ENCODE results near the gene FXYD7. TPM values are rescaled to one million over a fixed set of nuclear protein-coding genes. Genes with fewer than 3 reads are reported as not detected.
"Not testable (repeated sequence)": the region's sequence is repeated elsewhere in the genome, so short reads cannot be mapped to it uniquely, and the experiment has no call there.

Gene FXYD7
- total RNA-seq, 2 experiments from 2014 or later: 15.3 to 15.6 TPM

DNA sequence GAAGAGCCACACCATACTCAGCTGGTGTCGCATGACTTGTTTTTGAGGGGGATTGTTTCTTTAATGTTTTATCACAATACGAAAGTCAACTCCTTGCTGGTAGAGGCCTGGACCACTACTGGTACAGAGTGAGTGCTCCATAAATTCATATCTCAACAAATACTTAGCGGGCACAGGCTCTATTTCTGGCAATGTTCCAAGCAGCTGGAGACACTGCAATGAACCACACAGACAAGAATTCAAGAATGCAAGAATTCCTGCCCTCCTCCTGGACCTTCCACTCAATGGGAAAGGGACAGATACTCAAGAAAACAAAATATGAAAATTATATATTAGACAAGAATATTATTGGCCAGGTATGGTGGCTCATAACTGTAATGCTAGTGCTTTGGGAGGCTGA is 6.4 kb downstream of the FXYD7 start:
- H3K27me3 Mint-ChIP-seq: no peaks in the 10 kb centered on the region
- no peak for DNase-seq
- Histone ChIP-seq H3K4me3 (ENCODE audit: low read length) (no peak overlapping the region), H3K27me3 (ENCODE audit: control insufficient read depth in 1 of 2, insufficient read depth in 2 of 2, low read length in 2 of 2) (no peaks in the 10 kb centered on the region), H3K9me3 (ENCODE audit: control insufficient read depth in 1 of 2, insufficient read depth in 1 of 2, low read length in 2 of 2) (no peaks in the 10 kb centered on the region), H3K4me1 (ENCODE audit: insufficient read depth, low read length) (peaks cover 22% of the 10 kb centered on the region), H3K36me3 (ENCODE audit: insufficient read depth, low read length) (no peaks in the 10 kb centered on the region), H3K27ac (ENCODE audit: low read depth in 1 of 2, low read length in 2 of 2) (no peak overlapping the region)
- no peak overlapping the region for H3K27ac Mint-ChIP-seq
- TF ChIP-seq, protein P1, sequence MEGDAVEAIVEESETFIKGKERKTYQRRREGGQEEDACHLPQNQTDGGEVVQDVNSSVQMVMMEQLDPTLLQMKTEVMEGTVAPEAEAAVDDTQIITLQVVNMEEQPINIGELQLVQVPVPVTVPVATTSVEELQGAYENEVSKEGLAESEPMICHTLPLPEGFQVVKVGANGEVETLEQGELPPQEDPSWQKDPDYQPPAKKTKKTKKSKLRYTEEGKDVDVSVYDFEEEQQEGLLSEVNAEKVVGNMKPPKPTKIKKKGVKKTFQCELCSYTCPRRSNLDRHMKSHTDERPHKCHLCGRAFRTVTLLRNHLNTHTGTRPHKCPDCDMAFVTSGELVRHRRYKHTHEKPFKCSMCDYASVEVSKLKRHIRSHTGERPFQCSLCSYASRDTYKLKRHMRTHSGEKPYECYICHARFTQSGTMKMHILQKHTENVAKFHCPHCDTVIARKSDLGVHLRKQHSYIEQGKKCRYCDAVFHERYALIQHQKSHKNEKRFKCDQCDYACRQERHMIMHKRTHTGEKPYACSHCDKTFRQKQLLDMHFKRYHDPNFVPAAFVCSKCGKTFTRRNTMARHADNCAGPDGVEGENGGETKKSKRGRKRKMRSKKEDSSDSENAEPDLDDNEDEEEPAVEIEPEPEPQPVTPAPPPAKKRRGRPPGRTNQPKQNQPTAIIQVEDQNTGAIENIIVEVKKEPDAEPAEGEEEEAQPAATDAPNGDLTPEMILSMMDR (IDR thresholded peaks at IDR 0.05): no peak
- H3K9me3 Mint-ChIP-seq: no peaks in the 10 kb centered on the region
- ChIA-PET POLR2A (no interaction called here), CTCF (no interaction called here)
- peaks cover 6% of the 10 kb centered on the region for H3K36me3 Mint-ChIP-seq (ENCODE audit: low read depth)
- no peak overlapping the region for H3K4me3 Mint-ChIP-seq
- H3K4me1 Mint-ChIP-seq (ENCODE audit: low read depth): peaks cover 33% of the 10 kb centered on the region
- no peak for ATAC-seq (ENCODE audit: poor library complexity)
- intact Hi-C loops (cut with DNase I, micrococcal nuclease): loop anchor here (1.0 to 10.0 kb wide), 3 partner anchors 67 to 315 kb away; no protein-coding TSS in a partner anchor

DNA sequence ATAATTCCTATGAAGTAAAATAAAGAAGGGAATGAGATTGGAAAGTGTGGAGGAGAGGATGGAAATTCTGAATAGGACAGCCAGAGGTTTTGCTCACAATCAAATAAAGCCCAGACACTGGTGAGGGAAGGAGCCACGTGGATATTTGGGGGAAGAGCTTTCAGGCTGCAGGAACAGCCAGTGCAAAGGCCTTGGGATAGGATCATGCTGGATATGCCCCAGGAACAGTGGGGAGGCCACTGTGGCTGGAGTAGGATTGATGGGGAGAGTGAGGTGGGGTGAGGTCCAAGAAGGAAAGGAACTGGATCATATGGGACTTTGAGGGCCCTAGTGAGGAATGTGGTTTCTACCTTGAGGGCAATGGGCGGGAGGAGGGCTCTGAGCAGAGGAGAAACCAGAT is 7.4 kb downstream of the FXYD7 start:
- H3K4me3 Mint-ChIP-seq: peak overlapping the region; percentile 68
- Histone ChIP-seq H3K9me3 (ENCODE audit: control insufficient read depth in 1 of 2, insufficient read depth in 1 of 2, low read length in 2 of 2) (no peaks in the 10 kb centered on the region), H3K27me3 (ENCODE audit: control insufficient read depth in 1 of 2, insufficient read depth in 2 of 2, low read length in 2 of 2) (no peaks in the 10 kb centered on the region), H3K36me3 (ENCODE audit: insufficient read depth, low read length) (no peaks in the 10 kb centered on the region), H3K27ac (ENCODE audit: low read depth in 1 of 2, low read length in 2 of 2) (no peak overlapping the region), H3K4me1 (ENCODE audit: insufficient read depth, low read length) (peaks cover 15% of the 10 kb centered on the region), H3K4me3 (ENCODE audit: low read length) (no peak overlapping the region)
- ATAC-seq (ENCODE audit: poor library complexity): no peak
- CTCF ChIA-PET: no interaction called here
- H3K27ac Mint-ChIP-seq: peak overlapping the region; percentile 43
- POLR2A ChIA-PET: no interaction called here
- intact Hi-C loops (cut with DNase I, micrococcal nuclease): loop anchor here in 1 of 2 experiments (5.0 kb wide), 1 partner anchor 57 kb away; no protein-coding TSS in a partner anchor
- no peak for DNase-seq
- peaks cover 16% of the 10 kb centered on the region for H3K36me3 Mint-ChIP-seq (ENCODE audit: low read depth)
- TF ChIP-seq, protein P1 (IDR thresholded peaks at IDR 0.05): no peak
- peaks cover 33% of the 10 kb centered on the region for H3K4me1 Mint-ChIP-seq (ENCODE audit: low read depth)
- no peaks in the 10 kb centered on the region for H3K9me3 Mint-ChIP-seq
- no peaks in the 10 kb centered on the region for H3K27me3 Mint-ChIP-seq

DNA sequence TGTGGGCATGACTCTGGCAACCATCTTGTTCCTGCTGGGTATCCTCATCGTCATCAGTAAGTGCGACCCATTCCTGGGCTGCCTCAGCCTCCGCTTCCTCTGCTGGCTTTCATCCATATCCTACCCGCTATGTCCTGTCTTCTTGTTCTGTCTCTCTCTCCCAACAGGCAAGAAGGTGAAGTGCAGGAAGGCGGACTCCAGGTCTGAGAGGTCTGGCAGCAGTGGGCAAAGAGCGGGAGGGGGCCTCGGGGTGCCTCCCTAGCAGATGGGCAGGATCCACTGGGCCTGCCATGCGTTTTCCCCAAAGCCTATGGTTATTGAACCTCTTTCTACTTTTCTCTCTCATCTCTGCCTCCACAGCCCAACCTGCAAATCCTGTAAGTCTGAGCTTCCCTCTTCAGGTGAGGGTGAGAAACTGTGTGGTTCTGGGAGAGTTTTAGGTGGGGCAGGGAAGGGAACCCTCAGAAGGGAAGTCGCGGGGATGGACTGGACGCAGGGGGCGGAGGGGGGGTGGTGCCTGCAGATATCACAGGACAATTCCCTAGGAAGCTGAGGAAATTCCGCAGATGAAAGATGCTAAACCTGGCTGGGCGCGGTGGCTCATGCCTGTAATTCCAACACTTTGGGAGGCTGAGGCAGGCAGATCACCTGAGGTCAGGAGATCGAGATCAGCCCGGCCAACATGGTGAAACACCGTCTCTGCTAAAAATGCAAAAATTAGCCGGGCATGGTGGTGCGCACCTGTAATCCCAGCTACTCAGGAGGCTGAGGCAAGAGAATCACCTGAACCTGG is 8.4 kb downstream of the FXYD7 start:
- H3K4me1 ChIP-seq (ENCODE audit: insufficient read depth, low read length): peaks cover 25% of the 10 kb centered on the region
- ATAC-seq (ENCODE audit: poor library complexity) (no peak), DNase-seq (no peak)
- H3K36me3 ChIP-seq (ENCODE audit: insufficient read depth, low read length): peaks cover 4% of the 10 kb centered on the region
- Mint-ChIP-seq H3K27me3 (no peaks in the 10 kb centered on the region), H3K4me3 (peak overlapping the region; percentile 65), H3K4me1 (ENCODE audit: low read depth) (peaks cover 42% of the 10 kb centered on the region), H3K36me3 (ENCODE audit: low read depth) (peaks cover 26% of the 10 kb centered on the region), H3K27ac (no peak overlapping the region), H3K9me3 (no peaks in the 10 kb centered on the region)
- CTCF ChIA-PET: no interaction called here
- POLR2A ChIA-PET: no interaction called here
- H3K4me3 ChIP-seq (ENCODE audit: low read length): no peak overlapping the region
- TF ChIP-seq, protein P1 (IDR thresholded peaks at IDR 0.05): no peak
- intact Hi-C loops (cut with DNase I, micrococcal nuclease): loop anchor here in 1 of 2 experiments (5.0 kb wide), 1 partner anchor 56 kb away; no protein-coding TSS in a partner anchor
- H3K9me3 ChIP-seq (ENCODE audit: control insufficient read depth in 1 of 2, insufficient read depth in 1 of 2, low read length in 2 of 2): no peaks in the 10 kb centered on the region
- H3K27ac ChIP-seq (ENCODE audit: low read depth in 1 of 2, low read length in 2 of 2): no peak overlapping the region
- H3K27me3 ChIP-seq (ENCODE audit: control insufficient read depth in 1 of 2, insufficient read depth in 2 of 2, low read length in 2 of 2): no peaks in the 10 kb centered on the region

DNA sequence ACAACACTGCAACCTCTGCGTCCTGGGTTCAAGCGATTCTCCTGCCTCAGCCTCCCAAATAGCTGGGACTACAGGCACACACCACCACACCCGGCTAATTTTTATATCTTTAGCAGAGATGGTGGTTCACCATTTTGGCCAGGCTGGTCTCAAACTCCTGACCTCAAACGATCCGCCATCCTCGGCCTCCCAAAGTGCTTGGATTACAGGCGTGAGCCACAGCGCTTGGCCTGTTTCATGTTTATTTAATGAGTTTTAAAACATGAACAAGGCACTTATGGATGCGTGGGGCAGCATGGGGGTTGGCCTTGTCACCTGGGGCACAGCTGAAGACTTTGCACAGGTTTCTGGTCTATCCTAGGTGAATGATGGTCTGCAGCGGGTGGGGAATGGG is 10.1 kb downstream of the FXYD7 start:
- H3K4me1 ChIP-seq (ENCODE audit: insufficient read depth, low read length): peaks cover 41% of the 10 kb centered on the region
- H3K27me3 Mint-ChIP-seq; H3K27me3 ChIP-seq (ENCODE audit: control insufficient read depth in 1 of 2, insufficient read depth in 2 of 2, low read length in 2 of 2); ATAC-seq (ENCODE audit: poor library complexity); H3K9me3 Mint-ChIP-seq; H3K9me3 ChIP-seq (ENCODE audit: control insufficient read depth in 1 of 2, insufficient read depth in 1 of 2, low read length in 2 of 2); DNase-seq: not testable (repeated sequence)
- CTCF ChIA-PET: interaction anchor here (0.8 to 3.3 kb wide), 13 partner anchors 8 to 310 kb away, joined by 3 to 46 read pairs (median 5); partner anchors contain the start of gene FXYD7
- peak overlapping the region in 1 of 2 donors; percentile 89 for H3K27ac ChIP-seq (ENCODE audit: low read depth in 1 of 2, low read length in 2 of 2)
- H3K4me3 ChIP-seq (ENCODE audit: low read length): peak overlapping the region; percentile 99
- Mint-ChIP-seq H3K4me1 (ENCODE audit: low read depth) (peaks cover 56% of the 10 kb centered on the region), H3K4me3 (peak overlapping the region; percentile 98), H3K27ac (peak overlapping the region; percentile 98), H3K36me3 (ENCODE audit: low read depth) (peaks cover 43% of the 10 kb centered on the region)
- intact Hi-C loops (cut with DNase I, micrococcal nuclease): loop anchor here in 1 of 2 experiments (5.0 kb wide), 1 partner anchor 54 kb away; no protein-coding TSS in a partner anchor
- POLR2A ChIA-PET: interaction anchor here (0.8 to 3.1 kb wide), 13 partner anchors 8 to 309 kb away, joined by 3 to 56 read pairs (median 8); partner anchors contain the start of genes FXYD7 and USF2
- peaks cover 20% of the 10 kb centered on the region for H3K36me3 ChIP-seq (ENCODE audit: insufficient read depth, low read length)

Measured in CD4-positive, alpha-beta T cell (primary cell).